Breast epithelium (tissue), 3 donors: ENCODE data around the gene SERGEF.

Source experiments
- CTCF ChIP-seq, 3 donors: fragments of 450-650 bp; IDR thresholded peaks; one replicate each; pipeline ENCODE4 v1.5.1; 2016 to 2017; ENCODE audit warnings: antibody characterized with exemption in 3 of 3, mild to moderate bottlenecking in 3 of 3, moderate library complexity in 3 of 3
- POLR2AphosphoS5 ChIP-seq, 3 donors: sonication (generic); formaldehyde crosslinking; IDR thresholded peaks; one replicate each; pipeline ENCODE4 v1.6.1; 2017; ENCODE audit warnings: antibody characterized with exemption in 3 of 3

GRCh38 chr11:17775035-17775348 lies 237.9 kb downstream of the SERGEF start:
- TF ChIP-seq CTCF (IDR thresholded peaks at IDR 0.05) (no peak), POLR2AphosphoS5 (IDR thresholded peaks at IDR 0.05) (no peak)
